HG02943 (cell line): ENCODE measurements around the gene CT47A7.
"Not testable (repeated sequence)": the region's sequence is repeated elsewhere in the genome, so short reads cannot be mapped to it uniquely, and the experiment has no call there.

Experiments
- ATAC-seq: cut with Tn5 transposase; IDR thresholded peaks from one replicate; pipeline ENCODE4 v1.9.1; 2021; ENCODE audit warnings: mild to moderate bottlenecking, low read depth, moderate library complexity; ENCODE audit not compliant: unreplicated experiment

CT47A7 gene

GRCh38 chrX:120956500-120956899, at the start of gene CT47A7:
Gene CT47A7, minus strand, starts transcription at chrX:120956600. Its CDS starts 255 bp downstream, at chrX:120956345.
- ATAC-seq, result not testable (repeated sequence)

GRCh38 chrX:121000589-121000988, 44.2 kb upstream of the CT47A7 start:
- ATAC-seq, result no peak

GRCh38 chrX:120999413-120999812, 43.0 kb upstream of the CT47A7 start:
- no peak for ATAC-seq

- not testable (repeated sequence) for ATAC-seq
Measured at GRCh38 chrX:120985660-120986059, 29.3 kb upstream of the CT47A7 start, which contains the start of gene CT47A1. Gene CT47A1, minus strand, starts transcription at chrX:120985760. Its CDS starts 231 bp downstream, at chrX:120985529.
